Neutrophil (primary cell): ENCODE data around the gene TTLL12.

Source experiments
- H3K27ac ChIP-seq: fragments of 200-600 bp; sonication (generic); 2 replicates; pipeline ENCODE4 v1.5.1; 2016; ENCODE audit warnings: mild to moderate bottlenecking, moderate library complexity
- H3K27me3 ChIP-seq: fragments of 200-600 bp; sonication (generic); 2 replicates; pipeline ENCODE4 v1.6.0; 2016; ENCODE audit warnings: mild to moderate bottlenecking
- H3K36me3 ChIP-seq: fragments of 200-600 bp; sonication (generic); 2 replicates; pipeline ENCODE4 v1.5.1; 2017
- H3K4me1 ChIP-seq, 2 experiments: fragments of 200-600 bp in 1 of 2; sonication (generic) in 1 of 2; 1 replicate in 1 of 2; 2 replicates in 1 of 2; pipeline versions ENCODE4 v1.5.1 to v1.6.1; 2013 to 2016; ENCODE audit warnings: low read depth in 1 of 2, low read length in 1 of 2, mild to moderate bottlenecking in 1 of 2, moderate library complexity in 1 of 2; ENCODE audit not compliant: control insufficient read depth in 1 of 2, insufficient read depth in 1 of 2
- H3K4me3 ChIP-seq, 2 experiments: fragments of 200-600 bp in 1 of 2; sonication (generic) in 1 of 2; 1 replicate in 1 of 2; 2 replicates in 1 of 2; pipeline ENCODE4 v1.5.1; 2013 to 2016; ENCODE audit warnings: low read depth in 1 of 2, low read length in 1 of 2, mild to moderate bottlenecking in 1 of 2, moderate library complexity in 1 of 2
- H3K9me3 ChIP-seq: fragments of 200-600 bp; sonication (generic); 2 replicates; pipeline ENCODE4 v1.5.1; 2016
- CTCF ChIP-seq: fragments of 200-600 bp; sonication (generic); IDR thresholded peaks from 2 replicates; pipeline ENCODE4 v1.5.1; 2016; ENCODE audit warnings: antibody characterized with exemption

Gene TTLL12

GRCh38 chr22:43180670-43181069 is 6.3 kb downstream of the TTLL12 start:
- Histone ChIP-seq H3K9me3 (no peaks in the 10 kb centered on the region), H3K4me3 (no peak overlapping the region), H3K36me3 (peaks cover 65% of the 10 kb centered on the region), H3K27ac (no peak overlapping the region), H3K27me3 (no peaks in the 10 kb centered on the region), H3K4me1 (peaks cover 23 to 24% of the 10 kb centered on the region in 2 experiments)
- no peak for TF ChIP-seq CTCF

- H3K36me3 ChIP-seq: peaks cover 73% of the 10 kb centered on the region
- no peak for TF ChIP-seq CTCF
- H3K27ac ChIP-seq: no peak overlapping the region
- no peak overlapping the region for H3K4me3 ChIP-seq
- H3K4me1 ChIP-seq: peaks cover 18 to 19% of the 10 kb centered on the region in 2 experiments
- H3K9me3 ChIP-seq: no peaks in the 10 kb centered on the region
- no peaks in the 10 kb centered on the region for H3K27me3 ChIP-seq
These were observed 7.1 kb downstream of the TTLL12 start for GRCh38 chr22:43179911-43180195.

- TF ChIP-seq CTCF: no peak
- Histone ChIP-seq H3K4me1 (peaks cover 14% of the 10 kb centered on the region in 2 experiments), H3K36me3 (peaks cover 78% of the 10 kb centered on the region)
These were observed 7.6 kb downstream of the TTLL12 start for GRCh38 chr22:43179146-43179910.

GRCh38 chr22:43177479-43177878 is 9.5 kb downstream of the TTLL12 start:
- TF ChIP-seq CTCF: no peak
- H3K27ac ChIP-seq: no peak overlapping the region
- H3K4me3 ChIP-seq: no peak overlapping the region
- H3K9me3 ChIP-seq: no peaks in the 10 kb centered on the region
- H3K36me3 ChIP-seq: peaks cover 92% of the 10 kb centered on the region
- no peaks in the 10 kb centered on the region for H3K27me3 ChIP-seq
- H3K4me1 ChIP-seq: no peaks in the 10 kb centered on the region

More at GRCh38 chr22:43179146-43179910, 7.6 kb downstream of the TTLL12 start:
- Histone ChIP-seq H3K4me3 (no peak overlapping the region), H3K27me3 (no peaks in the 10 kb centered on the region), H3K9me3 (no peaks in the 10 kb centered on the region), H3K27ac (no peak overlapping the region)

GRCh38 chr22:43176090-43176489 is 10.8 kb downstream of the TTLL12 start:
- Histone ChIP-seq H3K4me1 (peaks cover 5 to 9% of the 10 kb centered on the region in 2 experiments), H3K27me3 (no peaks in the 10 kb centered on the region), H3K9me3 (no peaks in the 10 kb centered on the region), H3K27ac (no peak overlapping the region), H3K36me3 (peaks cover 92% of the 10 kb centered on the region), H3K4me3 (no peak overlapping the region)
- no peak for TF ChIP-seq CTCF
